ENCODE results near the gene IARS1. TPM values are rescaled to one million over a fixed set of nuclear protein-coding genes. Genes with fewer than 3 reads are reported as not detected.

IARS1 gene
- total RNA-seq, 4 donors from 2014 or later: 85.2 to 317 (median 110) TPM

Small RNA genes lying within 50 kb of the gene (microRNA-seq; reads per million reads assigned to microRNA genes)
- gene MIR3651: not detected

Small RNA genes lying within 50 kb of the gene (small RNA-seq; reads per million reads assigned to genes)
- not detected for gene MIR3651
- 0.38 reads per million for gene SNORA84

Other genes starting within 250 kb of the IARS1 start
- gene SPTLC1, start 178.3 kb downstream of the IARS1 start, total RNA-seq: 100 to 1,000 TPM; 124 to 132 (median 127) TPM
- 10 to 100 TPM; 30.0 to 38.2 (median 33.6) TPM for gene NOL8, start 31.7 kb upstream of the IARS1 start, total RNA-seq
- 10 to 100 TPM in 1 of 4 donors, 1 to 10 TPM in 3; 1.5 to 11.6 (median 5.5) TPM for gene CENPP, start 32.3 kb upstream of the IARS1 start, total RNA-seq
- 10 to 100 TPM in 3 of 4 donors, 1 to 10 TPM in 1; 4.5 to 20.8 (median 16.1) TPM for gene OGN, start 110.9 kb upstream of the IARS1 start, total RNA-seq
- 10 to 100 TPM in 3 of 4 donors, 1 to 10 TPM in 1; 6.0 to 52.4 (median 16.6) TPM for gene OMD, start 130.8 kb upstream of the IARS1 start, total RNA-seq
- 10 to 100 TPM in 1 of 4 donors, 1 to 10 TPM in 3; 2.4 to 15.3 (median 7.4) TPM for gene ASPN, start 188.8 kb upstream of the IARS1 start, total RNA-seq
- gene ECM2, start 242.3 kb upstream of the IARS1 start, total RNA-seq: 10 to 100 TPM in 3 of 4 donors, 1 to 10 TPM in 1; 4.9 to 15.2 (median 12.6) TPM

Measured in thyroid gland (tissue), 4 donors.